OCI-LY3 (cell line): ENCODE results near the gene CREB5.

ENCODE experiments used
- H2AFZ ChIP-seq: fragments of 200-600, 300-600 bp; shearing (Covaris generic); 2 replicates; pipeline ENCODE4 v1.6.0; 2014; ENCODE audit warnings: antibody characterized with exemption, low read depth, low read length
- H3K27ac ChIP-seq: fragments of 200-600, 300-600 bp; sonication (generic); 2 replicates; pipeline ENCODE4 v1.5.1; 2014; ENCODE audit warnings: mild to moderate bottlenecking, low read length, moderate library complexity, mixed read lengths
- H3K27me3 ChIP-seq: fragments of 200-600, 300-600 bp; sonication (generic); 2 replicates; pipeline ENCODE4 v1.6.1; 2014; ENCODE audit warnings: low read depth, low read length, mixed read lengths
- H3K36me3 ChIP-seq: fragments of 200-600, 300-600 bp; sonication (generic); replicated peaks from 2 replicates; pipeline ENCODE3; 2014; ENCODE audit warnings: low read depth, low read length, mixed read lengths
- H3K4me1 ChIP-seq: fragments of 300-600, 200-600 bp; sonication (generic); 2 replicates; pipeline ENCODE4 v1.6.1; 2014; ENCODE audit warnings: low read length, mixed read lengths
- H3K4me2 ChIP-seq: fragments of 200-600, 300-600 bp; sonication (generic); 2 replicates; pipeline ENCODE4 v1.6.1; 2014; ENCODE audit warnings: low read length, mixed read lengths
- H3K4me3 ChIP-seq: fragments of 300-600, 200-600 bp; sonication (generic); 2 replicates; pipeline ENCODE4 v1.5.1; 2014; ENCODE audit warnings: antibody characterized with exemption, mild to moderate bottlenecking, low read length, moderate library complexity
- H3K79me2 ChIP-seq: fragments of 300-600, 200-600 bp; shearing (Covaris generic); 2 replicates; pipeline ENCODE4 v1.6.1; 2014; ENCODE audit warnings: mild to moderate bottlenecking, low read length, mixed read lengths
- H3K9ac ChIP-seq: fragments of 300-600, 200-600 bp; shearing (Covaris generic); 2 replicates; pipeline ENCODE4 v1.6.0; 2014; ENCODE audit warnings: mild to moderate bottlenecking, low read length, moderate library complexity
- H3K9me3 ChIP-seq: fragments of 200-600, 300-600 bp; shearing (Covaris generic); 2 replicates; pipeline ENCODE4 v1.6.1; 2014; ENCODE audit warnings: low read length, mixed read lengths; ENCODE audit not compliant: insufficient read depth
- H4K20me1 ChIP-seq: fragments of 200-600, 300-600 bp; sonication (generic); 2 replicates; pipeline ENCODE4 v1.6.1; 2016; ENCODE audit warnings: low read length, mixed read lengths; ENCODE audit not compliant: insufficient read depth
- EZH2phosphoT487 ChIP-seq: fragments of 200-600 bp; shearing (Covaris generic); IDR thresholded peaks from 2 replicates; pipeline ENCODE4 v1.6.1; 2018; ENCODE audit warnings: antibody characterized with exemption, mixed run types, low read depth
- TF ChIP-seq, protein P1 (sequence below): fragments of 200-600, 300-600 bp; sonication (generic); IDR thresholded peaks from 2 replicates; pipeline ENCODE4 v1.5.1; 2014; ENCODE audit warnings: antibody characterized with exemption, low read length, low read depth

CREB5 gene, protein sequence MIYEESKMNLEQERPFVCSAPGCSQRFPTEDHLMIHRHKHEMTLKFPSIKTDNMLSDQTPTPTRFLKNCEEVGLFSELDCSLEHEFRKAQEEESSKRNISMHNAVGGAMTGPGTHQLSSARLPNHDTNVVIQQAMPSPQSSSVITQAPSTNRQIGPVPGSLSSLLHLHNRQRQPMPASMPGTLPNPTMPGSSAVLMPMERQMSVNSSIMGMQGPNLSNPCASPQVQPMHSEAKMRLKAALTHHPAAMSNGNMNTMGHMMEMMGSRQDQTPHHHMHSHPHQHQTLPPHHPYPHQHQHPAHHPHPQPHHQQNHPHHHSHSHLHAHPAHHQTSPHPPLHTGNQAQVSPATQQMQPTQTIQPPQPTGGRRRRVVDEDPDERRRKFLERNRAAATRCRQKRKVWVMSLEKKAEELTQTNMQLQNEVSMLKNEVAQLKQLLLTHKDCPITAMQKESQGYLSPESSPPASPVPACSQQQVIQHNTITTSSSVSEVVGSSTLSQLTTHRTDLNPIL

DNA sequence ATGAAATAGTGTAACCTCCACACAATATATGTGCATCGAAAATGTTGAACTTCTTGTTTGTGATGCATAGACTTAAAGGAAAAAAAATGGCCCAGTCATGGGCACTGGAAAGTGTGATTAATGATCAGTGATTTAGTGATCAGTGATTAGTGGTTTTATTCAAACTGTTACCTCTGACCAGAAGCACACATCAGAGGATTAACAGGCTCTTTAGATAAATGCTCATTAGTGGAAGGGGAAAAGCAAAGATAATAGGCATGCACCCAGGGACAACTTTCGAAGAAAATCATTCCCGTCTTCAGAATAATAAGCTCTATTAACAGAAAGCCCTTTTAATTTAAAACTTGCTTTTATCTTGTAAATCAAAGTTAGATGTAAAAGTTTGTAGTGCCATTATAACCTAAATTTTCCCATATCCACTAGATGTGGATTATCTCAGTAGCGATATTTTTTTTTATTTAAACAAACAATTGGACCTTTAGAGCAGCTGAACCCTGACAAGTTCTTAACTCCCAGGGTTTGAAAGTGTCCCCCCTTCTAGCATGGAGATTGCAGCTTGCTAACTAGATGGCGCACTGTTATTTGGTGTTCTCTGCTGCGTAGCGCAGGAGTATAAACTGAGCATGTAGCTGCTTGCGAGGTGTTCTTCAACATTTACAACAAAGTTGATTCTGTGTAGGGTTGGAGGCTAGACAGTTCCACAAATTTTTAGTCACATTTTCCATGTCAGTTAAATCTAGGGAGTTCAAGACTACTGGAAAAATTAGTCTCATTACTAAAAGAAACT, at the start of gene CREB5:
Gene CREB5, plus strand, starts transcription at position 643 of the 787 bp plus-strand sequence. CDS start 397 bp downstream, outside the sequence.
- Histone ChIP-seq H3K9ac (no peak within 1 kb of the TSS), H3K36me3 (no peaks in the 10 kb centered on the region), H3K79me2 (no peaks in the 10 kb centered on the region), H3K9me3 (no peaks in the 10 kb centered on the region), H4K20me1 (no peaks in the 10 kb centered on the region), H3K4me3 (no peak within 1 kb of the TSS; the same call in 1 of the 2 replicates), H3K27ac (no peak within 1 kb of the TSS), H2AFZ (no peak within 1 kb of the TSS), H3K4me2 (peak within 1 kb of the TSS; percentile 88), H3K4me1 (peaks cover 5% of the 10 kb centered on the region), H3K27me3 (peaks cover 26% of the 10 kb centered on the region)
- TF ChIP-seq EZH2phosphoT487, result no peak
- TF ChIP-seq, protein P1, sequence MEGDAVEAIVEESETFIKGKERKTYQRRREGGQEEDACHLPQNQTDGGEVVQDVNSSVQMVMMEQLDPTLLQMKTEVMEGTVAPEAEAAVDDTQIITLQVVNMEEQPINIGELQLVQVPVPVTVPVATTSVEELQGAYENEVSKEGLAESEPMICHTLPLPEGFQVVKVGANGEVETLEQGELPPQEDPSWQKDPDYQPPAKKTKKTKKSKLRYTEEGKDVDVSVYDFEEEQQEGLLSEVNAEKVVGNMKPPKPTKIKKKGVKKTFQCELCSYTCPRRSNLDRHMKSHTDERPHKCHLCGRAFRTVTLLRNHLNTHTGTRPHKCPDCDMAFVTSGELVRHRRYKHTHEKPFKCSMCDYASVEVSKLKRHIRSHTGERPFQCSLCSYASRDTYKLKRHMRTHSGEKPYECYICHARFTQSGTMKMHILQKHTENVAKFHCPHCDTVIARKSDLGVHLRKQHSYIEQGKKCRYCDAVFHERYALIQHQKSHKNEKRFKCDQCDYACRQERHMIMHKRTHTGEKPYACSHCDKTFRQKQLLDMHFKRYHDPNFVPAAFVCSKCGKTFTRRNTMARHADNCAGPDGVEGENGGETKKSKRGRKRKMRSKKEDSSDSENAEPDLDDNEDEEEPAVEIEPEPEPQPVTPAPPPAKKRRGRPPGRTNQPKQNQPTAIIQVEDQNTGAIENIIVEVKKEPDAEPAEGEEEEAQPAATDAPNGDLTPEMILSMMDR, result no peak

DNA sequence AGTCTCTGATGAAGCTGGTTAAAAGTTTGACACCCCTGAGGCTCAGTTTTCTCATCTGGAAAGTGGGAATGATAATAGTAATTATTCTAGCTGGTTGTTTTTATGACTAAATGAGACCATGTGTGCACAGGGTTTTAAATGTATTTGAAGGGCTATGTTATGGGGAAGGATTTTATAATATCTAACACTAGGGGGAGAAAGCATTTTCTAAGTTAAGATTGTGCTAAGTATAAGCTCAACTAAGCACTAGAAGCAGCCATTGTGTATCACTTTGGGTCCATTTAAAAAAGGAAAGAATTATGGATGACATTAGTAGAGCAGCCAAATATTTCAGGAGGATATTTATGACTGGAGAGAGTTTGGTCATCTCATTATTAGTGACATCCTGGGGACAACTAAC, 49.5 kb upstream of the CREB5 start:
- H3K79me2 ChIP-seq, result no peaks in the 10 kb centered on the region
- H4K20me1 ChIP-seq, result no peaks in the 10 kb centered on the region
- H3K9ac ChIP-seq, result no peak overlapping the region
- H3K9me3 ChIP-seq, result no peaks in the 10 kb centered on the region
- peaks cover 3% of the 10 kb centered on the region; the same call in 1 of the 2 replicates for H3K4me1 ChIP-seq
- no peak overlapping the region for H3K4me3 ChIP-seq
- H3K4me2 ChIP-seq, result no peak overlapping the region
- TF ChIP-seq, protein P1, result peak; percentile 20; the same call in 1 of the 2 replicates
- no peak for TF ChIP-seq EZH2phosphoT487
- 0 out of 2 replicates have a peak, but pooled peaks cover 10% of the 10 kb centered on the region for H3K27me3 ChIP-seq
- H3K36me3 ChIP-seq, result no peaks in the 10 kb centered on the region
- no peak overlapping the region for H2AFZ ChIP-seq
- no peak overlapping the region for H3K27ac ChIP-seq

DNA sequence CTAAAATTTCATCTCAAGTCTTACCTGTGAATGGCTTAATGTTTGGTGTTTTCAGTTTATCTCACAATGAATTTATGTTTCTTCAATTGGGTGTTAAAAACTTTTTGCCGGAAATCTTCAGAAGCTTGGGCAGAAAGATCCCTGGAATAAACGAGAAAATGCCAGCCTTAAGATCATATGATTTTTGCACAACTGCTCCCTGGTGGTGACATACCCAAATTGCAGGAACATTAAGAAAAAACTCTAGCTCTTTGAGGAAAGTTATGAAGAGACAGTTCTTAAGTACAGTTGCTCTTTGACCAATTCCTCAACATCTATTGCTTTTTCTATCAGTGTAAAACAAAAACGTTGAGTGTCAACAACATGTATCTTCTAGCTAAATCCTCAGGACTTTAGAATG, 48.2 kb upstream of the CREB5 start:
- H3K36me3 ChIP-seq, result no peaks in the 10 kb centered on the region
- TF ChIP-seq, protein P1, result peak; percentile 42
- TF ChIP-seq EZH2phosphoT487, result no peak
- H3K9me3 ChIP-seq, result no peaks in the 10 kb centered on the region
- no peak overlapping the region for H2AFZ ChIP-seq
- H3K27ac ChIP-seq, result no peak overlapping the region
- H3K4me1 ChIP-seq, result peaks cover 3% of the 10 kb centered on the region; the same call in 1 of the 2 replicates
- no peaks in the 10 kb centered on the region for H3K79me2 ChIP-seq
- H3K27me3 ChIP-seq, result 0 out of 2 replicates have a peak, but pooled peaks cover 10% of the 10 kb centered on the region
- H4K20me1 ChIP-seq, result no peaks in the 10 kb centered on the region
- H3K9ac ChIP-seq, result no peak overlapping the region
- no peak overlapping the region for H3K4me3 ChIP-seq
- no peak overlapping the region for H3K4me2 ChIP-seq

DNA sequence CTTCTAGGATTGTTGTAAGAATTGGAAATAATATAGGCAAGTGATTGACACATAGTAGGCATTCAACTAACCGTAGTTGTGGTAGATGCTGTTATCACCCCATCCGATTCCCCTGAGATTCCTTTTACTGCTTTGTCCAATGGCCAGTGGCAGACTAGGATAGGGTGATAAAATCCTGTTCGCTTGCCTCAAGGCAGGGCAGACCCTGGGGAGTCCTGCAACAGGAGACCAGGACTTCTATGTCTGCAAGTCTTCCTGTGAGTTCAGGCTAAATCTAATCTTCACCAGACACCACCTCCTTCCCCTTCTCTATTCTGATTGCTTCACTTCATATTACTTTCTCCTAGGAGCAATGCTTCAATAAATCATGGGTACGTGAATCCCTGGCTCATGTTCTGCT, 42.8 kb upstream of the CREB5 start:
- Histone ChIP-seq H3K36me3 (no peaks in the 10 kb centered on the region), H3K4me1 (no peaks in the 10 kb centered on the region), H3K4me2 (no peak overlapping the region), H3K27me3 (0 out of 2 replicates have a peak, but pooled peaks cover 1% of the 10 kb centered on the region), H3K4me3 (no peak overlapping the region), H4K20me1 (no peaks in the 10 kb centered on the region), H3K27ac (no peak overlapping the region), H3K9me3 (no peaks in the 10 kb centered on the region), H3K79me2 (no peaks in the 10 kb centered on the region), H3K9ac (no peak overlapping the region), H2AFZ (no peak overlapping the region)
- TF ChIP-seq, protein P1, result no peak
- no peak for TF ChIP-seq EZH2phosphoT487
